Neural progenitor cell (in vitro differentiated cells): Measurements from ENCODE around the gene GGT7.

Experiments
- EZH2 ChIP-seq: fragments of 200-600 bp; sonication (generic); IDR thresholded peaks from 2 replicates; pipeline ENCODE4 v1.6.1; 2017; ENCODE audit warnings: antibody characterized with exemption, mild to moderate bottlenecking, moderate library complexity
- EZH2phosphoT487 ChIP-seq: fragments of 200-600 bp; sonication (generic); IDR thresholded peaks from 2 replicates; pipeline ENCODE4 v1.6.1; 2017; ENCODE audit warnings: antibody characterized with exemption
- TF ChIP-seq, protein P1 (sequence below): fragments of 200-600 bp; sonication (generic); IDR thresholded peaks from 2 replicates; pipeline ENCODE4 v1.5.1; 2017; ENCODE audit warnings: antibody characterized with exemption, mild to moderate bottlenecking

DNA sequence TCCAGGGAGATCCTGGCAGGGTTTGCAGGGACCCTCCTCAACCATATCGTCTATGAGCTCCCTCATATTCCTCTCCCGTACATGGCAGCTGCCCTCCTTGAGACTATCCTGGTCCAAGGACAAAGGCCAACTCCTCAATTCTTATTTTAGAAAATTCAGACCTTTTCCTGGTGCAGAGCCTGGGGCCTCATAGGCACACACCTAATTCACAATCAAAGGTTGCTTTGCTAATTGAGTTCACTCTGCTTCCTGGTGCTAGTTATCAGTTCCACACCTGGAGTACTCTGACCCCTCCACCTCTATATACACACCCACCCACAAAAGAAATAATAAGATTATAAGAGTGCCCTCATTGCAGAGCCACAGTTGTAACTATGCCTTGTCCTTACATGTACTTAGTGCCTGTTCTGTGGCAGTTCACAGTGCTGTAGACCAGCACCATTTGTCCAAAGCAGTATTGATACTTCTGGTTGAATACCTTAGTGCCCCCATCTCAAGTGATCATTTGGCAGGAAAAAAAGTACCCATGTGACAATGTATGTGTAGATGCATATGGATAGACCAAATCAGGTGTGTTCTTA is 44.2 kb upstream of the GGT7 start:
- TF ChIP-seq, protein P1, sequence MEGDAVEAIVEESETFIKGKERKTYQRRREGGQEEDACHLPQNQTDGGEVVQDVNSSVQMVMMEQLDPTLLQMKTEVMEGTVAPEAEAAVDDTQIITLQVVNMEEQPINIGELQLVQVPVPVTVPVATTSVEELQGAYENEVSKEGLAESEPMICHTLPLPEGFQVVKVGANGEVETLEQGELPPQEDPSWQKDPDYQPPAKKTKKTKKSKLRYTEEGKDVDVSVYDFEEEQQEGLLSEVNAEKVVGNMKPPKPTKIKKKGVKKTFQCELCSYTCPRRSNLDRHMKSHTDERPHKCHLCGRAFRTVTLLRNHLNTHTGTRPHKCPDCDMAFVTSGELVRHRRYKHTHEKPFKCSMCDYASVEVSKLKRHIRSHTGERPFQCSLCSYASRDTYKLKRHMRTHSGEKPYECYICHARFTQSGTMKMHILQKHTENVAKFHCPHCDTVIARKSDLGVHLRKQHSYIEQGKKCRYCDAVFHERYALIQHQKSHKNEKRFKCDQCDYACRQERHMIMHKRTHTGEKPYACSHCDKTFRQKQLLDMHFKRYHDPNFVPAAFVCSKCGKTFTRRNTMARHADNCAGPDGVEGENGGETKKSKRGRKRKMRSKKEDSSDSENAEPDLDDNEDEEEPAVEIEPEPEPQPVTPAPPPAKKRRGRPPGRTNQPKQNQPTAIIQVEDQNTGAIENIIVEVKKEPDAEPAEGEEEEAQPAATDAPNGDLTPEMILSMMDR, result no peak
- TF ChIP-seq EZH2phosphoT487 (no peak), EZH2 (no peak)
